ENCODE data around the gene RAB10. TPM values are rescaled to one million over a fixed set of nuclear protein-coding genes. Genes with fewer than 3 reads are reported as not detected.

RAB10 gene
- total and polyA plus RNA-seq, 9 of the 15 experiments (the other 6 are each of a cell fraction or from before 2014, with no cell fraction given): 25.1 to 214 (median 157) TPM

GRCh38 chr2:26184555-26185303, 150.8 kb downstream of the RAB10 start (continued):
- TF ChIP-seq E2F5 (CRISPR knock-in tag; IDR thresholded peaks at IDR 0.05) (peak; percentile 71; the same call in 1 of the 2 replicates), YY1 (IDR thresholded peaks at IDR 0.05; ENCODE audit: borderline replicate concordance in 1 of 3, control insufficient read depth in 1 of 3, extremely low read depth in 1 of 3, insufficient read depth in 3 of 3, insufficient read length in 1 of 3, insufficient replicate concordance in 2 of 3, low read depth in 1 of 3, low read length in 2 of 3) (peak in 2 of 3 experiments; percentile 60 to 69), SRF (CRISPR knock-in tag; IDR thresholded peaks at IDR 0.05) (no peak), ZNF668 (CRISPR knock-in tag; IDR thresholded peaks at IDR 0.05) (no peak), ZNF41 (CRISPR knock-in tag; conservative IDR thresholded peaks at IDR 0.05) (peak; percentile 60; the same call in 1 of the 2 replicates), PTBP1 (IDR thresholded peaks at IDR 0.05; ENCODE audit: low read depth, low read length) (no peak), TAL1 (IDR thresholded peaks at IDR 0.05) (no peak), BRF2 (IDR thresholded peaks at IDR 0.05; ENCODE audit: borderline replicate concordance, insufficient read depth, insufficient read length) (no peak), ZEB2 (IDR thresholded peaks at IDR 0.05) (no peak), ZNF217 (CRISPR knock-in tag; IDR thresholded peaks at IDR 0.05) (no peak), ZFP1 (CRISPR knock-in tag; IDR thresholded peaks at IDR 0.05) (no peak), SAFB2 (IDR thresholded peaks at IDR 0.05; ENCODE audit: borderline replicate concordance, low read depth, low read length, severe bottlenecking) (no peak), RCOR1 (IDR thresholded peaks at IDR 0.05; ENCODE audit: borderline replicate concordance in 1 of 2, low read depth in 2 of 2, low read length in 2 of 2) (no peak), MTA3 (IDR thresholded peaks at IDR 0.05; ENCODE audit: borderline replicate concordance) (peak; percentile 77), CBX3 (IDR thresholded peaks at IDR 0.05; ENCODE audit: borderline replicate concordance in 1 of 2, low read length in 2 of 2) (peak in 1 of 2 experiments; percentile 65; a peak in 1 of 3 replicates), SNAPC5 (CRISPR knock-in tag; IDR thresholded peaks at IDR 0.05) (no peak), ZNF830 (CRISPR knock-in tag; IDR thresholded peaks at IDR 0.05) (no peak)
- TF ChIP-seq, protein P1, sequence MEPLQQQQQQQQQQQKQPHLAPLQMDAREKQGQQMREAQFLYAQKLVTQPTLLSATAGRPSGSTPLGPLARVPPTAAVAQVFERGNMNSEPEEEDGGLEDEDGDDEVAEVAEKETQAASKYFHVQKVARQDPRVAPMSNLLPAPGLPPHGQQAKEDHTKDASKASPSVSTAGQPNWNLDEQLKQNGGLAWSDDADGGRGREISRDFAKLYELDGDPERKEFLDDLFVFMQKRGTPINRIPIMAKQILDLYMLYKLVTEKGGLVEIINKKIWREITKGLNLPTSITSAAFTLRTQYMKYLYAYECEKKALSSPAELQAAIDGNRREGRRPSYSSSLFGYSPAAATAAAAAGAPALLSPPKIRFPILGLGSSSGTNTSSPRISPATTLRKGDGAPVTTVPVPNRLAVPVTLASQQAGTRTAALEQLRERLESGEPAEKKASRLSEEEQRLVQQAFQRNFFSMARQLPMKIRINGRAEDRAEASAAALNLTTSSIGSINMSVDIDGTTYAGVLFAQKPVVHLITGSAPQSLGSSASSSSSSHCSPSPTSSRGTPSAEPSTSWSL (CRISPR knock-in tag; IDR thresholded peaks at IDR 0.05; ENCODE audit: borderline replicate concordance): peak; percentile 81; the same call in 1 of the 2 replicates
- TF ChIP-seq, protein P2, sequence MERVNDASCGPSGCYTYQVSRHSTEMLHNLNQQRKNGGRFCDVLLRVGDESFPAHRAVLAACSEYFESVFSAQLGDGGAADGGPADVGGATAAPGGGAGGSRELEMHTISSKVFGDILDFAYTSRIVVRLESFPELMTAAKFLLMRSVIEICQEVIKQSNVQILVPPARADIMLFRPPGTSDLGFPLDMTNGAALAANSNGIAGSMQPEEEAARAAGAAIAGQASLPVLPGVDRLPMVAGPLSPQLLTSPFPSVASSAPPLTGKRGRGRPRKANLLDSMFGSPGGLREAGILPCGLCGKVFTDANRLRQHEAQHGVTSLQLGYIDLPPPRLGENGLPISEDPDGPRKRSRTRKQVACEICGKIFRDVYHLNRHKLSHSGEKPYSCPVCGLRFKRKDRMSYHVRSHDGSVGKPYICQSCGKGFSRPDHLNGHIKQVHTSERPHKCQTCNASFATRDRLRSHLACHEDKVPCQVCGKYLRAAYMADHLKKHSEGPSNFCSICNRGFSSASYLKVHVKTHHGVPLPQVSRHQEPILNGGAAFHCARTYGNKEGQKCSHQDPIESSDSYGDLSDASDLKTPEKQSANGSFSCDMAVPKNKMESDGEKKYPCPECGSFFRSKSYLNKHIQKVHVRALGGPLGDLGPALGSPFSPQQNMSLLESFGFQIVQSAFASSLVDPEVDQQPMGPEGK (CRISPR knock-in tag; IDR thresholded peaks at IDR 0.05; ENCODE audit: borderline replicate concordance): no peak
- TF ChIP-seq, protein P3, sequence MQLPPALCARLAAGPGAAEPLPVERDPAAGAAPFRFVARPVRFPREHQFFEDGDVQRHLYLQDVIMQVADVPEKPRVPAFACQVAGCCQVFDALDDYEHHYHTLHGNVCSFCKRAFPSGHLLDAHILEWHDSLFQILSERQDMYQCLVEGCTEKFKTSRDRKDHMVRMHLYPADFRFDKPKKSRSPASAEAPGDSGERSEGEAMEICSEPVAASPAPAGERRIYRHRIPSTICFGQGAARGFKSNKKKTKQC (CRISPR knock-in tag; IDR thresholded peaks at IDR 0.05): peak; percentile 91; the same call in 1 of the 2 replicates
